GM12865 (cell line): Measurements from ENCODE around the gene CALU.

ENCODE experiments used
- DNase-seq: peaks from one replicate; pipeline ENCODE4 v3.0.0; 2010; ENCODE audit warnings: low read depth
- H3K4me3 ChIP-seq: 2 replicates; pipeline ENCODE4 v1.5.1; 2011; ENCODE audit warnings: mild to moderate bottlenecking, low read depth, low read length, control low read depth
- CTCF ChIP-seq: IDR thresholded peaks from 2 replicates; pipeline ENCODE4 v1.5.1; 2011; ENCODE audit warnings: low read length, control low read depth, low read depth, inconsistent platforms; ENCODE audit not compliant: insufficient read depth; ENCODE audit errors: missing control alignments

Gene CALU

GRCh38 chr7:128745706-128746105 lies 6.5 kb downstream of the CALU start:
- no peak for TF ChIP-seq CTCF
- no peak for DNase-seq
- no peak overlapping the region for H3K4me3 ChIP-seq

GRCh38 chr7:128747327-128748079 lies 8.3 kb downstream of the CALU start:
- H3K4me3 ChIP-seq, result no peak overlapping the region
- TF ChIP-seq CTCF, result no peak
- no peak for DNase-seq

GRCh38 chr7:128752251-128752650 lies 13.1 kb downstream of the CALU start:
- H3K4me3 ChIP-seq, result no peak overlapping the region
- TF ChIP-seq CTCF, result no peak
- DNase-seq, result no peak

- H3K4me3 ChIP-seq, result no peak overlapping the region
- no peak for DNase-seq
- no peak for TF ChIP-seq CTCF
Observed at GRCh38 chr7:128755075-128755818, 16.1 kb downstream of the CALU start.

- DNase-seq, result no peak
- no peak overlapping the region for H3K4me3 ChIP-seq
- TF ChIP-seq CTCF, result no peak
Observed at GRCh38 chr7:128755819-128756476, 16.8 kb downstream of the CALU start.

GRCh38 chr7:128757203-128757602 lies 18.0 kb downstream of the CALU start:
- H3K4me3 ChIP-seq, result no peak overlapping the region
- no peak for TF ChIP-seq CTCF
- no peak for DNase-seq
